ENCODE measurements around the gene CHST14. TPM values are rescaled to one million over a fixed set of nuclear protein-coding genes. Genes with fewer than 3 reads are reported as not detected.
A peak's percentile ranks its signal among the peaks of the same experiment; 100 is the strongest.

CHST14 gene, protein sequence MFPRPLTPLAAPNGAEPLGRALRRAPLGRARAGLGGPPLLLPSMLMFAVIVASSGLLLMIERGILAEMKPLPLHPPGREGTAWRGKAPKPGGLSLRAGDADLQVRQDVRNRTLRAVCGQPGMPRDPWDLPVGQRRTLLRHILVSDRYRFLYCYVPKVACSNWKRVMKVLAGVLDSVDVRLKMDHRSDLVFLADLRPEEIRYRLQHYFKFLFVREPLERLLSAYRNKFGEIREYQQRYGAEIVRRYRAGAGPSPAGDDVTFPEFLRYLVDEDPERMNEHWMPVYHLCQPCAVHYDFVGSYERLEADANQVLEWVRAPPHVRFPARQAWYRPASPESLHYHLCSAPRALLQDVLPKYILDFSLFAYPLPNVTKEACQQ
- 6.0 TPM for total RNA-seq
- long read RNA-seq, transcript CHST14-201 (1 exons, 3,574 nt) = major isoform, 13 of 13 reads
- long read RNA-seq, partial matches to known transcripts = 0 of 13 reads
- long read RNA-seq, other reads (novel, unspliced or antisense) = 0 of 13 reads

DNA sequence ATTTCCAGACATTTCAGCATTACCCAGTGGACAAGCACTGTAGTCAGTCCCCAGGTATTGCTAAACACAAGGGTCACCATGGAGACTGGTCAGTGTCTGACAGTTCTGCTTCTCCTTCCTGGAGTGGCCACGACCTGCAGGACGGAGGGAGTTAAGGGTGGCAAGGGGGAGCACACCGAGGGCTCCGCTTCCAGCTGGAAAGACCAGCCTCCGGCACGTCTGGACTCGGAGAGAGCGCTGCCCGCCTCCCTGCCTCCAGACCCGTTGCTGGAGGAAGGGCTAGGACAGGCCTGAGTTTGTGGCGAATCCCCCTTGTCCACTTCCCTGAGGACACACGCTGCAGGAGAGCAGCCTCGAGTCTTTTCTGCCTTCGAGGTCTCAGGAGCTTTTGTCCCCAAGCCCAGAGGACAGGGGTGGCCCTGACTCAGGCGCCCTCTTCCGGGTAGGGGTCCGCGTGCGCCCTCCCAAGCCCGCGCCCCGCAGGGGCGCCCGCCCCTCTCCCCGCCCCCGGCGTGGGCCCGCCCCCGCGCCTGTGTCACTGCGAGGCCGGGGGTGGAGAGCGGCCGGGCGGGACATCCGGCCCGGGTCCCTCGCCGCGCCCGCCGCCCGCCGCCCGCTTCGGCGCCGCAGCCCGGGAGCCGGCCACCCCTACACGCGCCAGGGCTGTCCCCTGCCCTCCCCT, at the start of gene CHST14:
Gene CHST14 (plus strand): TSS at position 562 of the 682 bp plus-strand sequence. CDS start 230 bp downstream, outside the sequence.
- intact Hi-C loops (cut with micrococcal nuclease) = no loop called here
- DNase-seq = peak; percentile 84

GRCh38 chr15:40421246-40422157, 49.3 kb upstream of the CHST14 start:
- peak; percentile 88 for ATAC-seq
- DNase-seq = peak; percentile 89
- intact Hi-C loops (cut with micrococcal nuclease) = loop anchor here (10.0 kb wide), 1 partner anchor 137 kb away; the partner anchor contains the start of gene ANKRD63

More for the DNA sequence above, at the start of gene CHST14:
- peak; percentile 94 for ATAC-seq

- DNase-seq (no peak), ATAC-seq (no peak)
- intact Hi-C loops (cut with micrococcal nuclease) = loop anchor here (10.0 kb wide), 1 partner anchor 140 kb away; the partner anchor contains the start of gene ANKRD63
Observed at GRCh38 chr15:40424483-40425115, 46.2 kb upstream of the CHST14 start.

- ATAC-seq = no peak
- intact Hi-C loops (cut with micrococcal nuclease) = loop anchor here (10.0 kb wide), 1 partner anchor 141 kb away; the partner anchor contains the start of gene ANKRD63
- DNase-seq = no peak
Observed at GRCh38 chr15:40425681-40426080, 45.1 kb upstream of the CHST14 start.

DNA sequence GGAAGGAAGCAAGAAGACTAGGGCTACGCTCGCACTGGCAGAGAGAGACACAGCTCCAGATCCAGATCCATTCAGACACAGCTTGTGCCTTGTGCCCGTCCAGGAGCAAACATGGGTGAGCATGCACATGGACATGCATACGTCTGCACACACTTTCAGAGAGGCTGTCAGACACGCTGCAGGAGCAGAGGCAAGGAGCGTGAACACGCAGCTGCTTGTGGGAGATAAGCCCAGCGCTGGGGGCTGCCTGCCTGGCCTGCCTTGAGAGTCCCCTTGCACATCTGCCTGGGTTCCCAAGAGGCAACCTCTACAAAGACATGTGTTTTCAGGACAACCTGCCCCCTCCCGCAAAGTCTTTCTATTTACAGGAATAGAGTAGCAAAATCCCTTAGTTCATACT, 43.6 kb upstream of the CHST14 start:
- DNase-seq (no peak), ATAC-seq (no peak)
- intact Hi-C loops (cut with micrococcal nuclease) = loop anchor here (10.0 kb wide), 1 partner anchor 142 kb away; the partner anchor contains the start of gene ANKRD63

- ATAC-seq = no peak
- intact Hi-C loops (cut with micrococcal nuclease) = loop anchor here (10.0 kb wide), 1 partner anchor 143 kb away; the partner anchor contains the start of gene ANKRD63
- DNase-seq = no peak
Observed at GRCh38 chr15:40428185-40428584, 42.6 kb upstream of the CHST14 start.

DNA sequence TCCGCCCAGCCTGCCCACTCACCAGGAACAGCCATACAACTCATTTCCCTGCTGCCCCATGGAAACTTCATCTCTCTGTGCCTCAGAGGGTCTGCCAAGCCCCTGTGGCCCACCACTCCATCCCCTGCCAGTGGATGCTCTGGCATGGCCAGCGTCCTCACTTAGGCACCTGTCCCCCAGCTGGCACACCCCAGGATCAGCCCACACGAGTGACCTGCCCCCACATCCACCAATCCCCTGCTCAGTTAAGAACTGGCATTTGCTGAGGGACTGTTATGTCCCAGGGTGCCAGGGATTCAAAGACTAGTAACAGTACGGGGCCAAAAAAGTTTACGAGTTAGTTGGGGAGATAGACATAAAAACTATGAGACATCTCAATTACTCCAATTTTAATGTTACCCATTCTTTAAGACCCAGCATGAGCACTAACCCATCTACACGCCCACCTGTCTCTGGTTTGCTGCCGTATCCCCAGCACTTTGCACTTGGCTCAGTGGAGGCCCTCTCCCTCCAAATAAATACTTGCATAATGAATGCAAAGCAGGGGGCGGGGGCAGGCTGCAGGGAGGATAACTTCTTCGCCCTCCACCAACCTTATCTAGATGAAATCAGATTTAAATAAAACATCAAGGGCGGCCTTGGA, 41.6 kb upstream of the CHST14 start:
- intact Hi-C loops (cut with micrococcal nuclease) = loop anchor here (10.0 kb wide), 1 partner anchor 144 kb away; the partner anchor contains the start of gene ANKRD63
- DNase-seq (no peak), ATAC-seq (no peak)

DNA sequence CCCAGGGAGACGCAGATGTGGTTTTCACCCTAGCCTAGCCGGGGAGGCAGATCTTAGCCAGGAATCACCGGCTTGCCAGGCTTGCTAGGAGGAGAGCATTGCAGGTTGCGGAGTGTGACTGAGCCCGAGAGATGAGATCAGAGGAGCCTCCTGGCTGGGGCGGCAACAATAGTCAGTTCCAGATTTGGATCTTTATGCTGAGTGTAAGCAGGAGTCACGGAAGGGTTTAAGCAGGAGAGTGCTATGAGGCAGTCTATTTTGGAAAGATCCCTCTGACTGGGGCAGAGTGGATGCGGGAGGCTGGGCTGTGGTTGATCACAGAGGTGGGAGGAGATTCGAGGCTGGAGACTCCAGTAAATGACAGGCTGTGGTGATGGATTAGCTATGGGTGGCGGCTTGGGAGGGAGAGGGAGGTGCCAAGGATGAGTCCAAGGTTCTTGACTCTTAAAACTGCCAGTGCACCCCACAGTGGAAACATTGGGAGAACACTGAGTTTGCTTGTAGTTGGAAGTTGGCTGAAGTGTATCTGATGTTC, 40.4 kb upstream of the CHST14 start:
- ATAC-seq = no peak

DNA sequence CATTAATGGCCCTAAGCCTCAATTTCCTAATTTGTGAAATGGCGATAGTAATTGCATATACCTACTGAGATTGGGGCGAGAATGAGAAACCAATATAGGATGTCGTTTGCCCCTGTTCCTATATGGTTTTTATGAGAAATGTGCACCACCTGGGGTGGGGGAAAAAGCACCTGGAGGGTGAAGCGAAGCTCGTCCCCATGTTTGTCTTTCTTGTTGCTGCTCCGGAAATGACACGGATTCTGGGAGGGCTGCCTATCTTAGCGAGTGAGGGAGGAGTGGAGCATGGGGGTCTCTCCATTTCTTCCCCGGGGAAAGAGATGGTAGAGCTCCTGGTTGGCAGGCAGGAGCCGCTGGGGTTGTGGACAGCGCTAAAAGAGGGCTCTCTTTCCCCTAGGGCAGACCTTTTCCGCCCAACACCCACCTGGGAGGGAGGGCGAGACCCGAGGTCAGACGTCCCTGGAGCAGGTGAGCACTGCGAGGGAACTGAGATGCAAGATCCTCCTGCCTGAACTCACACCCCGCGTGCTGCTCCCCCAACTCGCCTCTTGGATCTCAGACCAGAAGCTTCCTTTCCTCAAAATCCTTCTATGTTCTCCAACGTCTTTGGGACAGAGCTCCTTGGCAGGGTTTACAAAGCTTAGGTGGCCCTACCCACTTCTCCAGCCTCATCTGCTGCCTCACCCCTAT, 35.6 kb upstream of the CHST14 start:
- no peak for DNase-seq
- intact Hi-C loops (cut with micrococcal nuclease) = no loop called here

More for the DNA sequence above, 40.4 kb upstream of the CHST14 start:
- intact Hi-C loops (cut with micrococcal nuclease) = no loop called here
- DNase-seq = no peak

GRCh38 chr15:40435710-40436089, 35.1 kb upstream of the CHST14 start:
- intact Hi-C loops (cut with micrococcal nuclease) = no loop called here
- ATAC-seq (no peak), DNase-seq (no peak)

More for the DNA sequence above, 35.6 kb upstream of the CHST14 start:
- no peak for ATAC-seq

GRCh38 chr15:40436116-40436891, 34.5 kb upstream of the CHST14 start:
- DNase-seq = no peak
- ATAC-seq = no peak
- intact Hi-C loops (cut with micrococcal nuclease) = no loop called here

DNA sequence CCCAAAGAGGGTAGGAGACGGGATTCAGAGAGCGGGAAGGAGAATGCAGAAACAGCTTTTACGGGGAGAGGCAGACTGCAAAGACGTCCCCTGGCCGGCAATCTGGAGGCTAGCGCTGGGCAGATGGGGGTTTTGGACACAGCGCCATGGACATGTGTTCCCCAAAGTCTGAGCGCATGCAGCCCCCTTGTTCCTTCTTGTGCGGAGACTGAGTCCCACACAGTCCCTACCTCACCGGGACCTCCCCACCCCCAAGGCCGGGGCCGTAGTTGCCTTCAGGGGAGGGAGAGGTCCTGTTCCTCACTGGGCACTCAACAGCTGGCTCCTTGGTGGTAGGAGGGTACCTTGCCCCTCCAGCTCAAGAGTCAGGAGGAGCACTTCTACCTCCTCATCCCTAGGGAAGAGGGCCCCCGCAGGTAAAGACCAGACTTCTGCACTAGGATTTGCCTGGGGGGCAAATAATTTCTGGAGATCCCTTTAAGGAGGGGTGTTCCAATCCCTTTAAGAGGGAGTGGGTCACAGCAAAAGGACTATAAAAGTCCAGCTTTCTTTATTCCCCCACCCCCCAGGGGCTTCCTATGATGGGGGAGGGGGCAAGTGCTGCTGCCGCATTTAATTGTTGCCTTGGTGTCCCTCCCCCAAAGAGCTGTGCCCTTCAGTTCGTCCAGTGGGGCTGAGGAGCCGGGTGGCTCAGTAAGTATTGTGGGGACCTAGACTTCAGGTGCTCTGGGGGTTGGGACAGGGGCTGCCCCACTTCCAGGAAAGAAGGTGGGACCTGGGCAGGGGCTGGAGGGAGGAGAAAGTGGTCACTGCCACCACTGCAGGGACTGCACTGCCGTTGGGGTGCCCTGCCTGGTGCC, 33.7 kb upstream of the CHST14 start:
- ATAC-seq (no peak), DNase-seq (no peak)
- intact Hi-C loops (cut with micrococcal nuclease) = no loop called here

DNA sequence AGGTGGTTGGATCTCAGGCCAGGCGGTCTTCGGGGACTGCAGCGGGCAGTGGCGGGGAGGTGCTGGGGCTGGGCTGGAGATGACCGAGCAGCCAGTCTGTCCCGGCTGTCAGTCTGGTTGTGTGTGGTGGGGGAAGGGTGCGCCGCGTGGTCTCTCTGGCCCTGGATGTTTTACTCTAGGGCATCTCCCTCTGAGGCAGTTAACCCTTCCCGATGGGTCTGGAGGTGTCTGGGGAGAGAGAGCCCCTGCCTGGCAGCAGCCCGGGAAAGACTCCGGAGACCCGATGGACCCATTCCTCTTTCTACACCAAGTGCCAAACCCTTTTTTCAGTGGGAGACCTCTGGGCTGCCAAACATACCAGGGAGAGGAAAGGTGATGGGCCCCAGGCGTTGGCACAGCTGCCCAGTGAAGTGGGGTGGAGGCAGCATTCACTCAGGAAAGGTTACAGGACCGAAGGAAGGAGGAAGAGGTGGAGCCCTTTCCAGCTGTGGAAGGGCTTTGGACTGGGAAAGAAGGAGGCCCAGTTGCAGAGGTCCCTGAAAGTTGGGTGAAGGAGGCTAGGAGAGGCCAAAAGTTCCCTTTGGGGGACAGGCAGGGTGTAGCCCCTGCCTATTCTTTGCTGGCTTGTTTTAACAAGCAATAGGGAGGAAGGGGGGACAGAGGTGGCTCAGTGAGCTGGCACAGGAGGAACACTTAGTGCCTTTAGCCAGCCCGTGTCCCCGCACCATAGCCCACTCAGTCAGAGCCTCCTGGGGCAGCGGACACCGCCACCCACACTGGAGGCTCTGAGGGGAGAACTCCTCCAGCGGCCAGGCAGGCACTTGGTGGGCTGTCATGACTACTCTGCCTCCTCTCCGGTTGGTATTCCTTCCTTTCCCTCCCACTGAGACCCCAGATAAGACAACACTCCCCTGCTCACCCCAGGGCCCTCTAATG, 32.8 kb upstream of the CHST14 start:
- intact Hi-C loops (cut with micrococcal nuclease) = no loop called here
- no peak for DNase-seq
- ATAC-seq = no peak

DNA sequence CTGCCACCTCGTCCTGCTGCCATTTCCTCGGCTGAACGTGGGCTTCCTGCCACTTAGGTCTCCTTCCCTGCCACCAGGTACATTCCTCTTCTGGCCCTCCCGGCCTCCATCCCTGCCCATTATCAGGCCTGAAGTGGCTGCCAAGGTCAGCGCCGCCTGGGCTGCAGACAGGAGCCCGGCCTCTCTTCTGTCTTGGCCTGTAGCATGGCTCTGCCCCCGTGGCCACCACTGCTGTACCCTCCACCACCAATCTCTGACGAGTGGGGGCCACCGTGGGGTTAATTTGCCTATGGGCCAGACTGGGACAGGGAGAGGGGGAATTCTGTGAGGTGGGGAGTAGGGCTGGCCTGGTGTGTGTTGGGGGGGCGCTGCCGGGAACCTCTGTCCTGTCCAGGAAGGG, 32.1 kb upstream of the CHST14 start:
- peak; percentile 54 for DNase-seq
- intact Hi-C loops (cut with micrococcal nuclease) = no loop called here
- ATAC-seq = peak; percentile 3

All from left ventricle myocardium superior (tissue), 1 donor.